DOHH2 (cell line): ENCODE results near the gene ACTR2.

ENCODE experiments used
- H3F3A ChIP-seq: fragments of 200-600 bp; sonication (generic), shearing (Covaris generic); 2 replicates; pipeline ENCODE4 v1.6.0; 2016; ENCODE audit warnings: antibody characterized with exemption, mild to moderate bottlenecking; ENCODE audit not compliant: control insufficient read depth, insufficient read depth
- H3K27ac ChIP-seq: fragments of 200-600 bp; sonication (generic); 2 replicates; pipeline ENCODE4 v1.5.1; 2014; ENCODE audit warnings: low read depth, mild to moderate bottlenecking, low read length, moderate library complexity
- H3K27me3 ChIP-seq: fragments of 200-600 bp; sonication (generic); 2 replicates; pipeline ENCODE4 v1.6.1; 2014; ENCODE audit warnings: mild to moderate bottlenecking, low read length, mixed read lengths; ENCODE audit not compliant: control insufficient read depth
- H3K36me3 ChIP-seq: fragments of 200-600 bp; sonication (generic); 2 replicates; pipeline ENCODE4 v1.6.1; 2014; ENCODE audit warnings: mild to moderate bottlenecking, low read length, moderate library complexity, mixed read lengths; ENCODE audit not compliant: control insufficient read depth
- H3K4me1 ChIP-seq: fragments of 200-600 bp; sonication (generic); 2 replicates; pipeline ENCODE4 v1.6.1; 2014; ENCODE audit warnings: mild to moderate bottlenecking, low read length, mixed read lengths; ENCODE audit not compliant: control insufficient read depth
- H3K4me2 ChIP-seq: fragments of 200-600 bp; sonication (generic); 2 replicates; pipeline ENCODE4 v1.6.0; 2014; ENCODE audit warnings: mild to moderate bottlenecking, low read length, moderate library complexity
- H3K4me3 ChIP-seq: fragments of 200-600 bp; sonication (generic); 2 replicates; pipeline ENCODE4 v1.5.1; 2014; ENCODE audit warnings: mild to moderate bottlenecking, low read length, mixed read lengths
- H3K79me2 ChIP-seq: fragments of 200-600 bp; sonication (generic); 2 replicates; pipeline ENCODE4 v1.6.1; 2014; ENCODE audit warnings: mild to moderate bottlenecking, low read length, mixed read lengths; ENCODE audit not compliant: control insufficient read depth
- H3K9me2 ChIP-seq: fragments of 200-600 bp; sonication (generic); replicated peaks from 2 replicates; pipeline ENCODE4 v1.6.1; 2014; ENCODE audit warnings: mild to moderate bottlenecking, low read length, mixed read lengths; ENCODE audit not compliant: control insufficient read depth
- H3K9me3 ChIP-seq: fragments of 200-600 bp; sonication (generic); 2 replicates; pipeline ENCODE4 v1.6.1; 2014; ENCODE audit warnings: antibody characterized with exemption, low read length, mixed read lengths; ENCODE audit not compliant: control insufficient read depth, insufficient read depth
- H4K20me1 ChIP-seq: fragments of 200-600 bp; sonication (generic); 2 replicates; pipeline ENCODE4 v1.6.0; 2014; ENCODE audit warnings: low read depth, mild to moderate bottlenecking, antibody characterized with exemption, low read length, moderate library complexity; ENCODE audit not compliant: control insufficient read depth, insufficient read depth
- EZH2phosphoT487 ChIP-seq: fragments of 200-600 bp; sonication (generic); IDR thresholded peaks from 2 replicates; pipeline ENCODE4 v1.6.1; 2017; ENCODE audit warnings: borderline replicate concordance, mild to moderate bottlenecking, antibody characterized with exemption, low read length, moderate library complexity, mixed read lengths
- TF ChIP-seq, protein P1 (sequence below): fragments of 200-600 bp; sonication (generic); IDR thresholded peaks from one replicate; pipeline ENCODE4 v1.5.1; 2014; ENCODE audit warnings: antibody characterized with exemption, mild to moderate bottlenecking, low read depth, low read length; ENCODE audit not compliant: poor library complexity, severe bottlenecking

The ACTR2 gene

DNA sequence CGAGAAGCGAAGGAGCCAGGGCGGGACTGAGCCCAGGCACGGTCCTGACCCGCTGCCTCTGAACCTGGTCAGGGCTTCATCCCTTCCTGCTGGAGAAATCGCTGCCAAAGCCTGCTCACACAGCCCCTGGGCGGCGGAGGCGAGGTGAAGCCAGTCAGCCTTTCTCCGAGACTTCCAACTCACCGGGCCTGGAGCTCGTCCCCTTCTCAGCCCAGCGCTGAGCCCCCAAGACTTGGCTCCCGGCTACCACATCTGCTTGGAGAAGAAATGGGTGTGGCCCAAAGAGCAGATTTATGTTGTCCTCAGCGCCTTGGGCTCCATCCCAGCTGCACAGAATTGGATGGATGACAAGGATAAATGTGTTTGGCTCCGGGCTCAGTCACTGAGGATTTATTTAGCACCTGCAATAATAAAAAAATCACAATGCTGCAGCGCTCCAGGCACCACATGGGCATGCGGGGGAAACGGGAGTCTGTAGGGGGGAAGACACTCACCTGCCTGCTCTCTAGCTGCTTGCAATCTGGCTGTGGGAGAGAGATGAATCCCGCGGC lies 64.9 kb downstream of the ACTR2 start:
- H4K20me1 ChIP-seq = no peaks in the 10 kb centered on the region
- TF ChIP-seq, protein P1, sequence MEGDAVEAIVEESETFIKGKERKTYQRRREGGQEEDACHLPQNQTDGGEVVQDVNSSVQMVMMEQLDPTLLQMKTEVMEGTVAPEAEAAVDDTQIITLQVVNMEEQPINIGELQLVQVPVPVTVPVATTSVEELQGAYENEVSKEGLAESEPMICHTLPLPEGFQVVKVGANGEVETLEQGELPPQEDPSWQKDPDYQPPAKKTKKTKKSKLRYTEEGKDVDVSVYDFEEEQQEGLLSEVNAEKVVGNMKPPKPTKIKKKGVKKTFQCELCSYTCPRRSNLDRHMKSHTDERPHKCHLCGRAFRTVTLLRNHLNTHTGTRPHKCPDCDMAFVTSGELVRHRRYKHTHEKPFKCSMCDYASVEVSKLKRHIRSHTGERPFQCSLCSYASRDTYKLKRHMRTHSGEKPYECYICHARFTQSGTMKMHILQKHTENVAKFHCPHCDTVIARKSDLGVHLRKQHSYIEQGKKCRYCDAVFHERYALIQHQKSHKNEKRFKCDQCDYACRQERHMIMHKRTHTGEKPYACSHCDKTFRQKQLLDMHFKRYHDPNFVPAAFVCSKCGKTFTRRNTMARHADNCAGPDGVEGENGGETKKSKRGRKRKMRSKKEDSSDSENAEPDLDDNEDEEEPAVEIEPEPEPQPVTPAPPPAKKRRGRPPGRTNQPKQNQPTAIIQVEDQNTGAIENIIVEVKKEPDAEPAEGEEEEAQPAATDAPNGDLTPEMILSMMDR = no peak
- no peak for TF ChIP-seq EZH2phosphoT487
- no peak overlapping the region for H3K4me3 ChIP-seq
- no peak overlapping the region for H3K4me2 ChIP-seq
- H3K9me2 ChIP-seq = no peaks in the 10 kb centered on the region
- H3K27me3 ChIP-seq = peaks cover 4% of the 10 kb centered on the region
- no peaks in the 10 kb centered on the region for H3K9me3 ChIP-seq
- H3K4me1 ChIP-seq = peaks cover 6% of the 10 kb centered on the region
- H3K27ac ChIP-seq = no peak overlapping the region
- H3K36me3 ChIP-seq = no peaks in the 10 kb centered on the region
- H3K79me2 ChIP-seq = no peaks in the 10 kb centered on the region
- no peaks in the 10 kb centered on the region for H3F3A ChIP-seq

DNA sequence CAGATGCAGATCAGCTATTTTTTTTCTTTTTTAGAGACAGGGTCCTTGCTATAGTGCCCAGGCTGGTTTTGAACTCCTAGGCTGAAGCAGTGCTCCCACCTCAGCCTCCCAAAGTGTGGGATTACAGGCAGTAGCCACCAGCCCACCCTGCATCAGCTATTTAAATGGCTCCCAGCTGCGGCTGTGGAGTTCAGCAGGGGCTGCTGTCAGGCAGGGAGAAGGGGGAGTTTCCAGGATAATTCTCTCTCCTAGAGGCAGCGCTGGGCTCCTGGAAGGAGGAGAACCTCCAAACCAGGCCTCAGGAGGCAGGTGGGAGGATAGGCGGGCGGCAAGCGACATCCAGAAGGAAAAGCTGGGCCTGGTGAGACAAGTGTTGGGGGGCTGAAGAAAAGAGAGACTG lies 65.7 kb downstream of the ACTR2 start:
- H3K9me3 ChIP-seq = no peaks in the 10 kb centered on the region
- no peak overlapping the region for H3K27ac ChIP-seq
- H3K79me2 ChIP-seq = no peaks in the 10 kb centered on the region
- H3K4me1 ChIP-seq = peaks cover 6% of the 10 kb centered on the region
- H4K20me1 ChIP-seq = no peaks in the 10 kb centered on the region
- no peak overlapping the region for H3K4me3 ChIP-seq
- peaks cover 4% of the 10 kb centered on the region for H3K27me3 ChIP-seq
- H3K4me2 ChIP-seq = no peak overlapping the region
- H3F3A ChIP-seq = no peaks in the 10 kb centered on the region
- TF ChIP-seq, protein P1 = no peak
- no peak for TF ChIP-seq EZH2phosphoT487
- no peaks in the 10 kb centered on the region for H3K9me2 ChIP-seq
- no peaks in the 10 kb centered on the region for H3K36me3 ChIP-seq

DNA sequence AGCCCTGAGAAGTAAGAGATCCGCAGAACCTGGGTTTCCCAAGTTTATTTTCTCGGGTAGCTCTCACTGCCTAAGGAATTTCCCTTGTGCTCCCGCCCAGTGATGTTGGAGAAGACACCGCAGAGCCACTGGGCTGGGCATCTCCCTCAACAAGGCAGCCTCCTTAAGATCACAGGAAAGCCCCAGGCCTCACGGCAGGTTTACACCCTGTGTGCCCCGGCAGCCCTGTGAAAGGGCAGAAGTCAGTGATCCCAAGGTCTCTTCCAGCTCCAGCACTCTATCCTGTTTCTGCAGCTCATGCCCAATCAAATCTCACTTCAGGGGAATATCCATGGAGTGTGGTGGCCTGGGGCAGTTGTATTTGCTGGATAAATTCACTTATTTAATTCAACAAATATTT lies 66.5 kb downstream of the ACTR2 start:
- Histone ChIP-seq H3K27me3 (peaks cover 4% of the 10 kb centered on the region), H3K9me3 (no peaks in the 10 kb centered on the region), H4K20me1 (no peaks in the 10 kb centered on the region), H3K4me1 (peaks cover 6% of the 10 kb centered on the region), H3F3A (no peaks in the 10 kb centered on the region), H3K4me2 (no peak overlapping the region), H3K36me3 (no peaks in the 10 kb centered on the region), H3K4me3 (no peak overlapping the region), H3K79me2 (no peaks in the 10 kb centered on the region), H3K27ac (no peak overlapping the region), H3K9me2 (no peaks in the 10 kb centered on the region)
- TF ChIP-seq EZH2phosphoT487 = no peak
- TF ChIP-seq, protein P1 = no peak
